Panc1 (cell line): ENCODE measurements around the gene ACTR1B. TPM values are rescaled to one million over a fixed set of nuclear protein-coding genes. Genes with fewer than 3 reads are reported as not detected.

ENCODE experiments used
- ATAC-seq: fragments of 200-7000 bp; cut with Tn5 transposase; 2 replicates; pipeline ENCODE4 v1.9.1; 2020; ENCODE audit warnings: mild to moderate bottlenecking, moderate library complexity
- BruUV-seq: library from RNA; stranded (reverse); fragments of 400-500 nt; replicated peaks from 2 replicates; lab custom pipeline; 2021; lab: Mats Ljungman, UMichigan
- CTCF ChIA-PET: fragments of 300-600 bp; sonication (Branson Sonifier 250); formaldehyde crosslinking; loops from one replicate; lab custom pipeline; 2022; ENCODE audit warnings: antibody characterized with exemption; lab: Charles Lee
- POLR2A ChIA-PET: fragments of 300-600 bp; sonication (Branson Sonifier 250); formaldehyde crosslinking; loops from one replicate; lab custom pipeline; 2022; ENCODE audit warnings: antibody characterized with exemption; lab: Charles Lee
- DNase-seq: peaks from one replicate; pipeline ENCODE4 v3.0.0-alpha.2; 2010; ENCODE audit warnings: low read depth, low spot score
- H3K27ac ChIP-seq: 2 replicates; pipeline ENCODE4 v1.5.1; 2011; ENCODE audit warnings: mild to moderate bottlenecking, low read length, inconsistent platforms
- H3K27me3 ChIP-seq: fragments of 200-500 bp; sonication (Bioruptor generic); 2 replicates; pipeline ENCODE4 v1.6.0; 2014; ENCODE audit warnings: low read length, inconsistent platforms; ENCODE audit not compliant: control insufficient read depth, insufficient read depth
- H3K36me3 ChIP-seq: fragments of 200-500 bp; sonication (Bioruptor generic); 2 replicates; pipeline ENCODE4 v1.5.1; 2014; ENCODE audit warnings: inconsistent platforms, mild to moderate bottlenecking, low read length, moderate library complexity; ENCODE audit not compliant: control insufficient read depth, insufficient read depth
- H3K4me1 ChIP-seq: 2 replicates; pipeline ENCODE4 v1.5.1; 2011; ENCODE audit warnings: inconsistent platforms, mild to moderate bottlenecking, low read length, moderate library complexity; ENCODE audit not compliant: control insufficient read depth, insufficient read depth
- H3K4me3 ChIP-seq, 2 experiments: 2 replicates each; pipeline ENCODE4 v1.5.1; 2011 to 2012; ENCODE audit warnings: low read depth in 2 of 2, low read length in 2 of 2, mild to moderate bottlenecking in 2 of 2, inconsistent platforms in 1 of 2, moderate library complexity in 1 of 2
- H3K9me3 ChIP-seq: fragments of 200-500 bp; sonication (Bioruptor generic); 2 replicates; pipeline ENCODE4 v1.5.1; 2014; ENCODE audit warnings: low read depth, mild to moderate bottlenecking, inconsistent platforms, low read length, moderate library complexity; ENCODE audit not compliant: control insufficient read depth, insufficient read depth
- CTCF ChIP-seq: fragments of 450-650 bp; IDR thresholded peaks from 2 replicates; pipeline ENCODE4 v1.5.1; 2017; ENCODE audit warnings: mild to moderate bottlenecking
- POLR2AphosphoS5 ChIP-seq: IDR thresholded peaks from 2 replicates; pipeline ENCODE4 v1.6.1; 2012; ENCODE audit warnings: mild to moderate bottlenecking, low read depth, low read length, moderate library complexity
- REST ChIP-seq, 2 experiments: IDR thresholded peaks; 2 replicates each; pipeline ENCODE4 v1.6.1; 2011 to 2012; ENCODE audit warnings: low read depth in 2 of 2, control low read depth in 1 of 2, low read length in 1 of 2, mild to moderate bottlenecking in 1 of 2, moderate library complexity in 1 of 2; ENCODE audit not compliant: insufficient read depth in 1 of 2
- SIN3A ChIP-seq: IDR thresholded peaks from 2 replicates; pipeline ENCODE4 v1.6.1; 2012; ENCODE audit warnings: low read depth, mild to moderate bottlenecking, low read length, moderate library complexity, borderline replicate concordance; ENCODE audit not compliant: insufficient read depth
- TCF7L2 ChIP-seq: IDR thresholded peaks from 2 replicates; pipeline ENCODE4 v1.6.1; 2011; ENCODE audit warnings: mild to moderate bottlenecking, low read depth, low read length, inconsistent platforms
- in situ Hi-C: cut with HindIII; loops from 2 replicates; pipeline ENCODE4 v1.10.0; 2016; ENCODE audit warnings: low sequenced_read_pairs, low pct_unique_long_range_greater_than_20kb
- intact Hi-C: fragments of 100-400 bp; cut with micrococcal nuclease; formaldehyde crosslinking; loops from one replicate; pipeline ENCODE4 v1.10.0; 2022; ENCODE audit not compliant: unreplicated experiment
- total RNA-seq: library from RNA; stranded (reverse); gene quantifications from one replicate; pipeline ENCODE4 v1.2.1, GENCODE V29; 2021; ENCODE audit not compliant: unreplicated experiment

ACTR1B gene
- total RNA-seq, 1 experiment from 2014 or later = 28.1 TPM

GRCh38 chr2:97699765-97700444 is 36.1 kb upstream of the ACTR1B start:
- no TSS peak for BruUV-seq
- in situ Hi-C loops = no loop called here
- Histone ChIP-seq H3K4me3 (no peak overlapping the region), H3K36me3 (no peaks in the 10 kb centered on the region), H3K27ac (no peak overlapping the region), H3K27me3 (no peaks in the 10 kb centered on the region), H3K4me1 (no peaks in the 10 kb centered on the region), H3K9me3 (no peaks in the 10 kb centered on the region)
- intact Hi-C loops = loop anchor here (10.0 kb wide), 1 partner anchor 685 kb away; no protein-coding TSS in a partner anchor
- peak; percentile 87 for ATAC-seq
- TF ChIP-seq CTCF (peak; percentile 82), REST (IDR thresholded peaks at IDR 0.05; ENCODE audit: insufficient read depth in 1 of 2, low read depth in 2 of 2, low read length in 1 of 2) (no peak), SIN3A (no peak)
- no peak for DNase-seq
- ChIA-PET CTCF (interaction anchor here (0.5 to 3.1 kb wide), 5 partner anchors 36 to 685 kb away, joined by 4 to 21 read pairs (median 5); partner anchors contain the start of gene ACTR1B), POLR2A (no interaction called here)

- no peaks in the 10 kb centered on the region for H3K4me1 ChIP-seq
- ATAC-seq (no peak), DNase-seq (no peak)
- no peaks in the 10 kb centered on the region for H3K36me3 ChIP-seq
- in situ Hi-C loops (no loop called here), intact Hi-C loops (no loop called here)
- TF ChIP-seq CTCF (no peak), POLR2AphosphoS5 (no peak), TCF7L2 (no peak), SIN3A (no peak), REST (IDR thresholded peaks at IDR 0.05; ENCODE audit: insufficient read depth in 1 of 2, low read depth in 2 of 2, low read length in 1 of 2) (no peak)
- POLR2A ChIA-PET = no interaction called here
- no peak overlapping the region for H3K4me3 ChIP-seq
- BruUV-seq = no TSS peak
- H3K27ac ChIP-seq = no peak overlapping the region
- no peaks in the 10 kb centered on the region for H3K27me3 ChIP-seq
- H3K9me3 ChIP-seq = no peaks in the 10 kb centered on the region
- CTCF ChIA-PET = interaction anchor here (0.6 to 3.1 kb wide), 2 partner anchors 107 to 108 kb away, joined by 7 to 21 read pairs; no protein-coding TSS in a partner anchor
Measured at GRCh38 chr2:97698530-97698929, 34.7 kb upstream of the ACTR1B start.
